ENCODE data around the gene MRGPRX3. TPM values are rescaled to one million over a fixed set of nuclear protein-coding genes. Genes with fewer than 3 reads are reported as not detected.

The MRGPRX3 gene
- total and polyA plus RNA-seq, 2 donors, result 0.05 TPM; not detected in 1

Other genes with a start within 250 kb of the MRGPRX3 start
- 52.8 TPM for gene SERGEF, start 119.5 kb upstream of the MRGPRX3 start, total RNA-seq
- 84.2 TPM for gene SERGEF, start 119.5 kb upstream of the MRGPRX3 start, polyA plus RNA-seq
- gene TPH1, start 86.3 kb upstream of the MRGPRX3 start, total RNA-seq, result 0.24 TPM
- gene TPH1, start 86.3 kb upstream of the MRGPRX3 start, polyA plus RNA-seq, result 0.75 TPM
- gene SAAL1, start 26.5 kb upstream of the MRGPRX3 start, total RNA-seq, result 25.9 TPM
- 19.4 TPM for gene SAAL1, start 26.5 kb upstream of the MRGPRX3 start, polyA plus RNA-seq
- gene MRGPRX4, start 40.3 kb downstream of the MRGPRX3 start, total RNA-seq, result not detected
- gene MRGPRX4, start 40.3 kb downstream of the MRGPRX3 start, polyA plus RNA-seq, result 0.07 TPM
- 0.61 TPM for gene SAA4, start 104.2 kb downstream of the MRGPRX3 start, total RNA-seq
- gene SAA4, start 104.2 kb downstream of the MRGPRX3 start, polyA plus RNA-seq, result 19.4 TPM
- gene SAA2, start 116.1 kb downstream of the MRGPRX3 start, total RNA-seq, result 7.9 TPM
- 605 TPM for gene SAA2, start 116.1 kb downstream of the MRGPRX3 start, polyA plus RNA-seq
- 19.0 TPM for gene SAA1, start 133.7 kb downstream of the MRGPRX3 start, total RNA-seq
- 1,843 TPM for gene SAA1, start 133.7 kb downstream of the MRGPRX3 start, polyA plus RNA-seq
- gene HPS5, start 189.6 kb downstream of the MRGPRX3 start, total RNA-seq, result 29.7 TPM
- gene HPS5, start 189.6 kb downstream of the MRGPRX3 start, polyA plus RNA-seq, result 20.2 TPM
- 38.9 TPM for gene GTF2H1, start 190.0 kb downstream of the MRGPRX3 start, total RNA-seq
- gene GTF2H1, start 190.0 kb downstream of the MRGPRX3 start, polyA plus RNA-seq, result 35.4 TPM

Measured in thymus (tissue), 2 donors.